ENCODE measurements around the gene FBXW11. TPM values are rescaled to one million over a fixed set of nuclear protein-coding genes. Genes with fewer than 3 reads are reported as not detected.
A peak's percentile ranks its signal among the peaks of the same experiment; 100 is the strongest.

FBXW11 gene
- total and polyA plus RNA-seq, 8 donors: 6.0 to 43.8 (median 25.0) TPM

GRCh38 chr5:171841984-171842776 is 164.3 kb downstream of the FBXW11 start:
- DNase-seq (no peak), FAIRE-seq (no peak), ATAC-seq (no peak)
- no peaks in the 10 kb centered on the region for H3K4me1 ChIP-seq
- no peaks in the 10 kb centered on the region for H3K36me3 ChIP-seq
- TF ChIP-seq, protein P1, sequence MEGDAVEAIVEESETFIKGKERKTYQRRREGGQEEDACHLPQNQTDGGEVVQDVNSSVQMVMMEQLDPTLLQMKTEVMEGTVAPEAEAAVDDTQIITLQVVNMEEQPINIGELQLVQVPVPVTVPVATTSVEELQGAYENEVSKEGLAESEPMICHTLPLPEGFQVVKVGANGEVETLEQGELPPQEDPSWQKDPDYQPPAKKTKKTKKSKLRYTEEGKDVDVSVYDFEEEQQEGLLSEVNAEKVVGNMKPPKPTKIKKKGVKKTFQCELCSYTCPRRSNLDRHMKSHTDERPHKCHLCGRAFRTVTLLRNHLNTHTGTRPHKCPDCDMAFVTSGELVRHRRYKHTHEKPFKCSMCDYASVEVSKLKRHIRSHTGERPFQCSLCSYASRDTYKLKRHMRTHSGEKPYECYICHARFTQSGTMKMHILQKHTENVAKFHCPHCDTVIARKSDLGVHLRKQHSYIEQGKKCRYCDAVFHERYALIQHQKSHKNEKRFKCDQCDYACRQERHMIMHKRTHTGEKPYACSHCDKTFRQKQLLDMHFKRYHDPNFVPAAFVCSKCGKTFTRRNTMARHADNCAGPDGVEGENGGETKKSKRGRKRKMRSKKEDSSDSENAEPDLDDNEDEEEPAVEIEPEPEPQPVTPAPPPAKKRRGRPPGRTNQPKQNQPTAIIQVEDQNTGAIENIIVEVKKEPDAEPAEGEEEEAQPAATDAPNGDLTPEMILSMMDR (IDR thresholded peaks at IDR 0.05): no peak
- no peak overlapping the region for H3K27ac ChIP-seq
- no peaks in the 10 kb centered on the region for H3K9me3 ChIP-seq
- H3K27me3 ChIP-seq: no peaks in the 10 kb centered on the region
- H3K4me3 ChIP-seq: no peak overlapping the region
- WGBS, 2 donors: 83 to 85% methylated on average over 24 of the region's 24 CpGs
- intact Hi-C loops (cut with DNase I): no loop called here

DNA sequence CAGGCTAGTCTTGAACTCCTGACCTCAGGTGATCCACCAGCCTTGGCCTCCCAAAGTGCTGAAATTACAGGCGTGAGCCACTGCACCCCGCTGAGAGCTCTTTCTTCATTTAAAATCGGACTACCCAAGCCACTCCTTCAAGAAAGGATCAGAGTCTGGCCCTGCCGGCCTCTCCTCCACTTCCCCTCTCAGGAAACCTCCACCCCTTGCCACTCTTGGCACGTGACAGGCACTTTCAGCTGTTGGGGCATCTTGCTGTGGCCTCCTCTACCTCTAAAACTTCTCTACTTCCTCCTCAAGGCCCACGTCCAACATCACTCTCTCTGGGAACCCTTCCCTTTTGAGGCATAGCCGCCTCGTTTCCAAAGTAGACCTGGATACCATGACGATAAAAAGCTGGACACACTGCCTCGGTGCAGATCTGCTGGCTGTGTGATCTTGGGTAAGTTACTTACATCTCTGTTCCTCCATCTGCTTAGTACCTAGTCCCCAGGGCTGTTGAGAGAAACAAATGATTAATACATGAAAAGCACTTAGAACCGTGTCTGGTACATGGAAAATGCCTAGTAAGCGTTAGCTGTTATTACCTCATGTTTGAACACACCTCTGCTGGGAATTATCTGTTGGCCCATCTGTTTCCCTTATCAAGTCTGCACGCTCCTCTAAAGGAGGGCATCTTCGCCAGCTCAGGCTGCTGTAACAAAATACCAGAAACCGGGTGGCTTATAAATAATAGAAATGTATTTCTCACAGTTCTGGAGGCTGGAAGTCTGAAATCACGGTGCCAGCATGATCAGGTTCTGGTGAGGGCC is 165.5 kb downstream of the FBXW11 start:
- FAIRE-seq (no peak), DNase-seq (no peak), ATAC-seq (peak in 3 of 4 donors; percentile 23 to 57 (median 49))
- H3K27ac ChIP-seq: no peak overlapping the region
- H3K27me3 ChIP-seq: no peaks in the 10 kb centered on the region
- intact Hi-C loops (cut with DNase I): no loop called here
- TF ChIP-seq, protein P1 (IDR thresholded peaks at IDR 0.05): no peak
- no peaks in the 10 kb centered on the region for H3K4me1 ChIP-seq
- 88% methylated on average over 16 of the region's 16 CpGs for WGBS, 2 donors
- H3K4me3 ChIP-seq: no peak overlapping the region
- no peaks in the 10 kb centered on the region for H3K36me3 ChIP-seq
- no peaks in the 10 kb centered on the region for H3K9me3 ChIP-seq

GRCh38 chr5:171840066-171840465 is 166.4 kb downstream of the FBXW11 start:
- Histone ChIP-seq H3K4me1 (no peaks in the 10 kb centered on the region), H3K36me3 (no peaks in the 10 kb centered on the region), H3K4me3 (no peak overlapping the region), H3K27me3 (no peaks in the 10 kb centered on the region), H3K9me3 (no peaks in the 10 kb centered on the region), H3K27ac (no peak overlapping the region)
- intact Hi-C loops (cut with DNase I): no loop called here
- 44% methylated on average over 2 of the region's 2 CpGs for WGBS, 2 donors
- DNase-seq (no peak), ATAC-seq (no peak), FAIRE-seq (no peak)
- TF ChIP-seq, protein P1 (IDR thresholded peaks at IDR 0.05): no peak

DNA sequence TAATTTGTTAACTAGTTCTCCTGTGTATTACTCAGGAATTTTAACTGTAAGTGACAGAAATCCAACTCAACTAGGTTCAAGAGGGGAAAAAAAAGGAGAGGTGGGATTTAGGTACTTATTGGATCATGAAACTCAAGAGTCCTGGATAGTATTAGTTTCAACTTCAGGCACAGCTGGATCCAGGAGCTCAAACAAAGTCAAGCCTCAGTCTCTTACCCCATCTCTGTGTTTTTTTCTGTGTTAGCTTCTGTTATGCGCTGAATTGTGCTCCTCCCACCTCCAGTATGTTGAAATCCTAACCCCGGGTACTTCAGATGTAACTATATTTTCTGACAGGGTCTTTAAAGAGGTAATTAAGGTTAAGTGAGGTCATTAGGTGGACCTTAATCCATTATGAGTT is 167.3 kb downstream of the FBXW11 start:
- no peak for DNase-seq
- Histone ChIP-seq H3K4me1 (no peaks in the 10 kb centered on the region), H3K4me3 (no peak overlapping the region), H3K27me3 (no peaks in the 10 kb centered on the region), H3K27ac (no peak overlapping the region), H3K36me3 (no peaks in the 10 kb centered on the region), H3K9me3 (no peaks in the 10 kb centered on the region)
- ATAC-seq: no peak
- TF ChIP-seq, protein P1 (IDR thresholded peaks at IDR 0.05): no peak
- intact Hi-C loops (cut with DNase I): no loop called here
- 84 to 86% methylated on average over 2 of the region's 2 CpGs for WGBS, 2 donors
- no peak for FAIRE-seq
